ENCODE data around the gene RARRES2.

DNA sequence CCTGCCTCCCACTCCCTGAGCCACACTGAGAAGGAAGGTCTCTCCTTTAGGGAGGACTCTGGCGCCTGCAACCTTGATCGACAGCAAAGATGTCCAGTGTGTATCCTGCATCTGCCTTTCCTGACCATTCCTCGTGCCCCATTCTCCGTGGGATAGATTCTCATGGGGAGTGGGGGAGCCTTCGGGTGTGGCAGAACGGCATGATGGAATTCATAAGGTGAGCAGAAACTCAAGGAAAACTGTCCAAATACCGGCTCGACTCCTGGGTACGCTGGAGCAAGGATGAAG lies 636 bp upstream of the RARRES2 start:
- no peak for TF ChIP-seq EZH2 (IDR thresholded peaks at IDR 0.05)
- TF ChIP-seq SIN3A (IDR thresholded peaks at IDR 0.05; ENCODE audit: low read depth), result no peak
- no peak for TF ChIP-seq EGR1 (IDR thresholded peaks at IDR 0.05; ENCODE audit: low read depth)
- TF ChIP-seq, protein P1, sequence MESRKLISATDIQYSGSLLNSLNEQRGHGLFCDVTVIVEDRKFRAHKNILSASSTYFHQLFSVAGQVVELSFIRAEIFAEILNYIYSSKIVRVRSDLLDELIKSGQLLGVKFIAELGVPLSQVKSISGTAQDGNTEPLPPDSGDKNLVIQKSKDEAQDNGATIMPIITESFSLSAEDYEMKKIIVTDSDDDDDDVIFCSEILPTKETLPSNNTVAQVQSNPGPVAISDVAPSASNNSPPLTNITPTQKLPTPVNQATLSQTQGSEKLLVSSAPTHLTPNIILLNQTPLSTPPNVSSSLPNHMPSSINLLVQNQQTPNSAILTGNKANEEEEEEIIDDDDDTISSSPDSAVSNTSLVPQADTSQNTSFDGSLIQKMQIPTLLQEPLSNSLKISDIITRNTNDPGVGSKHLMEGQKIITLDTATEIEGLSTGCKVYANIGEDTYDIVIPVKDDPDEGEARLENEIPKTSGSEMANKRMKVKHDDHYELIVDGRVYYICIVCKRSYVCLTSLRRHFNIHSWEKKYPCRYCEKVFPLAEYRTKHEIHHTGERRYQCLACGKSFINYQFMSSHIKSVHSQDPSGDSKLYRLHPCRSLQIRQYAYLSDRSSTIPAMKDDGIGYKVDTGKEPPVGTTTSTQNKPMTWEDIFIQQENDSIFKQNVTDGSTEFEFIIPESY (IDR thresholded peaks at IDR 0.05; ENCODE audit: extremely low read depth, insufficient replicate concordance, low read length), result no peak
- TF ChIP-seq, protein P2, sequence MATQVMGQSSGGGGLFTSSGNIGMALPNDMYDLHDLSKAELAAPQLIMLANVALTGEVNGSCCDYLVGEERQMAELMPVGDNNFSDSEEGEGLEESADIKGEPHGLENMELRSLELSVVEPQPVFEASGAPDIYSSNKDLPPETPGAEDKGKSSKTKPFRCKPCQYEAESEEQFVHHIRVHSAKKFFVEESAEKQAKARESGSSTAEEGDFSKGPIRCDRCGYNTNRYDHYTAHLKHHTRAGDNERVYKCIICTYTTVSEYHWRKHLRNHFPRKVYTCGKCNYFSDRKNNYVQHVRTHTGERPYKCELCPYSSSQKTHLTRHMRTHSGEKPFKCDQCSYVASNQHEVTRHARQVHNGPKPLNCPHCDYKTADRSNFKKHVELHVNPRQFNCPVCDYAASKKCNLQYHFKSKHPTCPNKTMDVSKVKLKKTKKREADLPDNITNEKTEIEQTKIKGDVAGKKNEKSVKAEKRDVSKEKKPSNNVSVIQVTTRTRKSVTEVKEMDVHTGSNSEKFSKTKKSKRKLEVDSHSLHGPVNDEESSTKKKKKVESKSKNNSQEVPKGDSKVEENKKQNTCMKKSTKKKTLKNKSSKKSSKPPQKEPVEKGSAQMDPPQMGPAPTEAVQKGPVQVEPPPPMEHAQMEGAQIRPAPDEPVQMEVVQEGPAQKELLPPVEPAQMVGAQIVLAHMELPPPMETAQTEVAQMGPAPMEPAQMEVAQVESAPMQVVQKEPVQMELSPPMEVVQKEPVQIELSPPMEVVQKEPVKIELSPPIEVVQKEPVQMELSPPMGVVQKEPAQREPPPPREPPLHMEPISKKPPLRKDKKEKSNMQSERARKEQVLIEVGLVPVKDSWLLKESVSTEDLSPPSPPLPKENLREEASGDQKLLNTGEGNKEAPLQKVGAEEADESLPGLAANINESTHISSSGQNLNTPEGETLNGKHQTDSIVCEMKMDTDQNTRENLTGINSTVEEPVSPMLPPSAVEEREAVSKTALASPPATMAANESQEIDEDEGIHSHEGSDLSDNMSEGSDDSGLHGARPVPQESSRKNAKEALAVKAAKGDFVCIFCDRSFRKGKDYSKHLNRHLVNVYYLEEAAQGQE (IDR thresholded peaks at IDR 0.05; ENCODE audit: low read depth), result no peak
- TF ChIP-seq, protein P3, sequence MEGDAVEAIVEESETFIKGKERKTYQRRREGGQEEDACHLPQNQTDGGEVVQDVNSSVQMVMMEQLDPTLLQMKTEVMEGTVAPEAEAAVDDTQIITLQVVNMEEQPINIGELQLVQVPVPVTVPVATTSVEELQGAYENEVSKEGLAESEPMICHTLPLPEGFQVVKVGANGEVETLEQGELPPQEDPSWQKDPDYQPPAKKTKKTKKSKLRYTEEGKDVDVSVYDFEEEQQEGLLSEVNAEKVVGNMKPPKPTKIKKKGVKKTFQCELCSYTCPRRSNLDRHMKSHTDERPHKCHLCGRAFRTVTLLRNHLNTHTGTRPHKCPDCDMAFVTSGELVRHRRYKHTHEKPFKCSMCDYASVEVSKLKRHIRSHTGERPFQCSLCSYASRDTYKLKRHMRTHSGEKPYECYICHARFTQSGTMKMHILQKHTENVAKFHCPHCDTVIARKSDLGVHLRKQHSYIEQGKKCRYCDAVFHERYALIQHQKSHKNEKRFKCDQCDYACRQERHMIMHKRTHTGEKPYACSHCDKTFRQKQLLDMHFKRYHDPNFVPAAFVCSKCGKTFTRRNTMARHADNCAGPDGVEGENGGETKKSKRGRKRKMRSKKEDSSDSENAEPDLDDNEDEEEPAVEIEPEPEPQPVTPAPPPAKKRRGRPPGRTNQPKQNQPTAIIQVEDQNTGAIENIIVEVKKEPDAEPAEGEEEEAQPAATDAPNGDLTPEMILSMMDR (IDR thresholded peaks at IDR 0.05 in 2 of 3, conservative IDR thresholded peaks at IDR 0.05 in 1 of 3; ENCODE audit: borderline replicate concordance in 1 of 3, insufficient read depth in 1 of 3, low read depth in 2 of 3, low read length in 2 of 3), result no peak

Data from HCT116 (cell line).